Measurements from ENCODE around the gene KIR2DL1. TPM values are rescaled to one million over a fixed set of nuclear protein-coding genes. Genes with fewer than 3 reads are reported as not detected.

The KIR2DL1 gene
- total RNA-seq, result not detected in 2 replicates

DNA sequence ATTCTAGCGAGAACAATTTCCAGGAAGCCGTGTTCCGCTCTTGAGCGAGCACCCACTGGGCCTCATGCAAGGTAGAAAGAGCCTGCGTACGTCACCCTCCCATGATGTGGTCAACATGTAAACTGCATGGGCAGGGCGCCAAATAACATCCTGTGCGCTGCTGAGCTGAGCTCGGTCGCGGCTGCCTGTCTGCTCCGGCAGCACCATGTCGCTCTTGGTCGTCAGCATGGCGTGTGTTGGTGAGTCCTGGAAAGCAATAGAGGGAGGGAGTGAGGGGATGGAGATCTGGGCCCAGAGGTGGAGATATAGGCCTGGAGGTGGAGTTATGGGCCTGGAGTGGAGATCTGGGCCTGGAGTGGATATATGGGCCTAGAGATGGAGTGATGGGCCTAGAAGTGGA is at the start of gene KIR2DL1:
TSS of gene KIR2DL1 (plus strand) at position 148 of the 400 bp plus-strand sequence. CDS start at position 206, 58 bp downstream.

DNA sequence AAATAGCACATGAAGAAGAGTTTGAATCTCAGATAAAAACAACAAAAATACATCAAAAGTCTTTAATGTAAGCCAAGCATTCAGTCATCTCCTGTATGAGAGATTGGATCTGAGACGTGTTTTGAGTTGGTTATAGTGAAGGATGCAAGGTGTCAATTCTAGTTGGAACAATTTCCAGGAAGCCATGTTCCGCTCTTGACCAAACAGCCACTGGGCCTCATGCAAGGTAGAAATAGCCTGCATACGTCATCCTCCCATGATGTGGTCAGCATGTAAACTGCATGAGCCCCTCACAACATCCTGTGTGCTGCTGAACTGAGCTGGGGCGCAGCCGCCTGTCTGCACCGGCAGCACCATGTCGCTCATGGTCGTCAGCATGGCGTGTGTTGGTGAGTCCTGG is 45.5 kb upstream of the KIR2DL1 start, which contains the start of gene KIR3DL3:
TSS of gene KIR3DL3 (plus strand) at position 301 of the 400 bp plus-strand sequence. CDS start at position 356, 55 bp downstream.

DNA sequence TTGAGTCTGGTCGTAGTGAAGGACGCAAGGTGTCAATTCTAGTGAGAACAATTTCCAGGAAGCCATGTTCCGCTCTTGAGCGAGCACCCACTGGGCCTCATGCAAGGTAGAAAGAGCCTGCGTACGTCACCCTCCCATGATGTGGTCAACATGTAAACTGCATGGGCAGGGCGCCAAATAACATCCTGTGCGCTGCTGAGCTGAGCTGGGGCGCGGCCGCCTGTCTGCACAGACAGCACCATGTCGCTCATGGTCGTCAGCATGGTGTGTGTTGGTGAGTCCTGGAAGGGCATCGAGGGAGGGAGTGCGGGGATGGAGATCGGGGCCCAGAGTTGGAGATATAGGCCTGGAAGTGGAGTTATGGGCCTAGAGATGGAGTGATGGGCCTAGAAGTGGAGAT is 31.3 kb upstream of the KIR2DL1 start, which contains the start of gene KIR2DL3:
TSS of gene KIR2DL3 (plus strand) at position 208 of the 400 bp plus-strand sequence. CDS start at position 241, 33 bp downstream.

DNA sequence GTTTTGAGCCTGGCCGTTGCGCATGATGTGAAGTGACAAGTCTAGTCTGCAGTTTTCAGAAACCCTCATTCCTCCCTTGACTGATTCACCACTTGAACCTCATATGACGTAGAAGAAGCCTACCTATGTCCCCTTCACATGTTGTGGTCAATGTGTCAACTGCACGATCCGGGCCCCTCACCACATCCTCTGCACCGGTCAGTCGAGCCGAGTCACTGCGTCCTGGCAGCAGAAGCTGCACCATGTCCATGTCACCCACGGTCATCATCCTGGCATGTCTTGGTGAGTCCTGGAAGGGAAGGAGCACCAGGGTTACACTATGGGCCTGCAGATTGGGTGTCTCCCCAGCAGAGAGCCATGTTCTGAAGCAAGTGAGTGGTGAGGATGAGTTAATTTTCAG is 33.8 kb downstream of the KIR2DL1 start, which contains the start of gene KIR2DL4:
TSS of gene KIR2DL4 (plus strand) at position 201 of the 400 bp plus-strand sequence. CDS start at position 243, 42 bp downstream.

DNA sequence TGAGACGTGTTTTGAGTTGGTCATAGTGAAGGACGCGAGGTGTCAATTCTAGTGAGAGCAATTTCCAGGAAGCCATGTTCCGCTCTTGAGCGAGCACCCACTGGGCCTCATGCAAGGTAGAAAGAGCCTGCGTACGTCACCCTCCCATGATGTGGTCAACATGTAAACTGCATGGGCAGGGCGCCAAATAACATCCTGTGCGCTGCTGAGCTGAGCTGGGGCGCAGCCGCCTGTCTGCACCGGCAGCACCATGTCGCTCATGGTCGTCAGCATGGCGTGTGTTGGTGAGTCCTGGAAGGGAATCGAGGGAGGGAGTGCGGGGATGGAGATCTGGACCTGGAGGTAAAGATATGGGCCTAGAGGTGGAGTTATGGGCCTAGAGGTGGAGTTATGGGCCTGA is 46.7 kb downstream of the KIR2DL1 start, which contains the start of gene KIR3DL1:
TSS of gene KIR3DL1 (plus strand) at position 218 of the 400 bp plus-strand sequence.

DNA sequence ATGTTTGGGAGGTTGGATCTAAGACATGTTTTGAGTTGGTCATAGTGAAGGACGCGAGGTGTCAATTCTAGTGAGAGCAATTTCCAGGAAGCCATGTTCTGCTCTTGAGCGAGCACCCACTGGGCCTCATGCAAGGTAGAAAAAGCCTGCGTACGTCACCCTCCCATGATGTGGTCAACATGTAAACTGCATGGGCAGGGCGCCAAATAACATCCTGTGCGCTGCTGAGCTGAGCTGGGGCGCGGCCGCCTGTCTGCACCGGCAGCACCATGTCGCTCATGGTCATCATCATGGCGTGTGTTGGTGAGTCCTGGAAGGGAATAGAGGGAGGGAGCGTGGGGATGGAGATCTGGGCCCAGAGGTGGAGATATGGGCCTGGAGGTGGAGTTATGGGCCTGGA is 62.9 kb downstream of the KIR2DL1 start, which contains the start of gene KIR2DS4:
TSS of gene KIR2DS4 (plus strand) at position 181 of the 400 bp plus-strand sequence.

Other genes with a start within 250 kb of the KIR2DL1 start
- gene LILRA2, start 196.0 kb upstream of the KIR2DL1 start, total RNA-seq, result not detected in 2 replicates
- not detected in 2 replicates for gene LILRA1, start 176.2 kb upstream of the KIR2DL1 start, total RNA-seq
- not detected in 2 replicates for gene LILRB1, start 139.3 kb upstream of the KIR2DL1 start, total RNA-seq
- not detected in 2 replicates for gene LILRB4, start 106.8 kb upstream of the KIR2DL1 start, total RNA-seq
- not detected in 2 replicates for gene KIR3DL3, start 45.4 kb upstream of the KIR2DL1 start, total RNA-seq
- not detected in 2 replicates for gene KIR2DL3, start 31.3 kb upstream of the KIR2DL1 start, total RNA-seq
- gene KIR2DL4, start 33.8 kb downstream of the KIR2DL1 start, total RNA-seq, result not detected in 2 replicates
- gene KIR3DL1, start 46.7 kb downstream of the KIR2DL1 start, total RNA-seq, result not detected in 2 replicates
- not detected in 2 replicates for gene KIR2DS4, start 62.9 kb downstream of the KIR2DL1 start, total RNA-seq
- gene KIR3DL2, start 80.7 kb downstream of the KIR2DL1 start, total RNA-seq, result not detected in 2 replicates
- gene FCAR, start 104.4 kb downstream of the KIR2DL1 start, total RNA-seq, result not detected in 2 replicates
- gene NCR1, start 136.4 kb downstream of the KIR2DL1 start, total RNA-seq, result not detected in 2 replicates
- gene NLRP7, start 177.7 kb downstream of the KIR2DL1 start, total RNA-seq, result not detected in 2 replicates
- gene NLRP2, start 196.6 kb downstream of the KIR2DL1 start, total RNA-seq, result 28.3 and 29.8 TPM in 2 replicates